ENCODE measurements around the gene KCNT2. TPM values are rescaled to one million over a fixed set of nuclear protein-coding genes. Genes with fewer than 3 reads are reported as not detected.

KCNT2 gene
- total RNA-seq, 1 experiment from 2014 or later, result 9.1 TPM

DNA sequence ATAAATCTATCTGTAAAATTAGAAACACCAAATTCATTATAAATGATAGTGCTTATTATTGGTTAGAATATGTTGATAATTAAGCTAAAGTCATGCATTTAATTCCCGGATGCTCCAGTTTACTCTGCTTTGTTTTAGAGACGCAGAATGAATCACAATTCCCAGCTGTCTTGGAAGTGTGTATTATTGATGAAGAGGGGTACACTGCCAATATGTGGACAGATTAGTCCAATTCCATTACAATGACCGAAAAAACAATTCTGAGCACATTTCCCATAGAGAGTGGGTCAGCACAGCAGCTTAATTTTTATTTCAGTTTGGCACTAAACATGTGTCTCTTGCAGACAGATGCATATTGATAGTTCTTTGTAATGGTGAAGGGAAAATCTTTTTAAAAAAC is 146.7 kb downstream of the KCNT2 start:
- H2BK5ac ChIP-seq (ENCODE audit: insufficient read length, low read length), result no peak overlapping the region
- H3K23me2 ChIP-seq (ENCODE audit: insufficient read length, low read depth, low read length, poor library complexity, severe bottlenecking), result no peaks in the 10 kb centered on the region
- H3K9me3 ChIP-seq (ENCODE audit: control insufficient read depth, low read depth, low read length), result no peaks in the 10 kb centered on the region
- Mint-ChIP-seq H3K36me3 (ENCODE audit: insufficient read depth in 1 of 3, low read depth in 3 of 3) (peaks cover 0 to 9% (median 5%) of the 10 kb centered on the region in 3 experiments; a peak in 4 of 7 replicates), H3K4me1 (peaks cover 8% of the 10 kb centered on the region in 2 experiments), H3K27ac (no peak overlapping the region), H3K9me3 (no peaks in the 10 kb centered on the region), H3K27me3 (ENCODE audit: low read depth) (no peaks in the 10 kb centered on the region), H3K4me3 (no peak overlapping the region)
- TF ChIP-seq, protein P1, sequence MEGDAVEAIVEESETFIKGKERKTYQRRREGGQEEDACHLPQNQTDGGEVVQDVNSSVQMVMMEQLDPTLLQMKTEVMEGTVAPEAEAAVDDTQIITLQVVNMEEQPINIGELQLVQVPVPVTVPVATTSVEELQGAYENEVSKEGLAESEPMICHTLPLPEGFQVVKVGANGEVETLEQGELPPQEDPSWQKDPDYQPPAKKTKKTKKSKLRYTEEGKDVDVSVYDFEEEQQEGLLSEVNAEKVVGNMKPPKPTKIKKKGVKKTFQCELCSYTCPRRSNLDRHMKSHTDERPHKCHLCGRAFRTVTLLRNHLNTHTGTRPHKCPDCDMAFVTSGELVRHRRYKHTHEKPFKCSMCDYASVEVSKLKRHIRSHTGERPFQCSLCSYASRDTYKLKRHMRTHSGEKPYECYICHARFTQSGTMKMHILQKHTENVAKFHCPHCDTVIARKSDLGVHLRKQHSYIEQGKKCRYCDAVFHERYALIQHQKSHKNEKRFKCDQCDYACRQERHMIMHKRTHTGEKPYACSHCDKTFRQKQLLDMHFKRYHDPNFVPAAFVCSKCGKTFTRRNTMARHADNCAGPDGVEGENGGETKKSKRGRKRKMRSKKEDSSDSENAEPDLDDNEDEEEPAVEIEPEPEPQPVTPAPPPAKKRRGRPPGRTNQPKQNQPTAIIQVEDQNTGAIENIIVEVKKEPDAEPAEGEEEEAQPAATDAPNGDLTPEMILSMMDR (conservative IDR thresholded peaks at IDR 0.05), result no peak
- H3K4me2 ChIP-seq (ENCODE audit: insufficient read depth, insufficient read length, low read length), result no peak overlapping the region
- no peak overlapping the region for H3K14ac ChIP-seq (ENCODE audit: insufficient read depth, low read length)
- H3K23ac ChIP-seq (ENCODE audit: insufficient read length, low read depth, low read length), result no peak overlapping the region
- no peak overlapping the region for H2BK120ac ChIP-seq (ENCODE audit: low read depth, low read length, poor library complexity, severe bottlenecking)
- no peak overlapping the region for H2AFZ ChIP-seq (ENCODE audit: low read length)
- no peak overlapping the region for H2BK20ac ChIP-seq (ENCODE audit: low read depth, low read length, poor library complexity, severe bottlenecking)
- no peaks in the 10 kb centered on the region for H3K27me3 ChIP-seq (ENCODE audit: insufficient read depth, low read length)
- H3K79me1 ChIP-seq (ENCODE audit: insufficient read depth, low read depth, low read length, poor library complexity, severe bottlenecking), result no peaks in the 10 kb centered on the region
- H4K20me1 ChIP-seq (ENCODE audit: control insufficient read depth, insufficient read depth, insufficient read length), result no peaks in the 10 kb centered on the region
- H2AK5ac ChIP-seq (ENCODE audit: insufficient read length, low read length), result no peak overlapping the region
- no peak overlapping the region for H3T11ph ChIP-seq (ENCODE audit: low read length)
- H3K9ac ChIP-seq (ENCODE audit: extremely low read depth, insufficient read length, low read length), result no peak overlapping the region
- H3K56ac ChIP-seq (ENCODE audit: insufficient read length, low read depth, low read length), result no peak overlapping the region
- no peak overlapping the region for H4K91ac ChIP-seq (ENCODE audit: insufficient read length, low read depth, low read length)
- no peaks in the 10 kb centered on the region for H3K79me2 ChIP-seq (ENCODE audit: insufficient read depth, low read length)
- DNase-seq, result no peak
- H2BK12ac ChIP-seq (ENCODE audit: insufficient read length, low read depth, low read length), result no peak overlapping the region
- no peak overlapping the region for H4K8ac ChIP-seq (replicated peaks; ENCODE audit: insufficient read length, low read depth, low read length)
- H3K4ac ChIP-seq (ENCODE audit: low read depth, low read length), result no peak overlapping the region
- no peak overlapping the region for H3K27ac ChIP-seq (ENCODE audit: insufficient read length, low read depth, low read length)
- no CpG with 5 or more reads among the region's 3 CpGs for WGBS (ENCODE audit: extremely low coverage, insufficient read length, low lambda C conversion rate)
- H2BK15ac ChIP-seq (ENCODE audit: low read depth, low read length), result no peak overlapping the region
- no peaks in the 10 kb centered on the region for H3K4me1 ChIP-seq (ENCODE audit: insufficient read depth, low read length)
- no peak overlapping the region for H3K18ac ChIP-seq (ENCODE audit: insufficient read length, low read depth, low read length)
- no peak overlapping the region for H4K5ac ChIP-seq (ENCODE audit: insufficient read length, low read depth, low read length)

Measured in H9 (cell line).